H4 (cell line): ENCODE data around the gene SPAM1. TPM values are rescaled to one million over a fixed set of nuclear protein-coding genes. Genes with fewer than 3 reads are reported as not detected.
"Not testable (repeated sequence)": the region's sequence is repeated elsewhere in the genome, so short reads cannot be mapped to it uniquely, and the experiment has no call there.

Source experiments
- DNase-seq: peaks from one replicate; pipeline ENCODE4 v3.0.0-alpha.2; 2015; ENCODE audit warnings: low spot score
- total RNA-seq: library from RNA; depleted of rRNA; stranded (reverse); fragments of >200 nt; shearing (Covaris generic); gene quantifications from 2 replicates; pipeline ENCODE4 v1.2.3, GENCODE V29; 2014; rRNA removed

SPAM1 gene, protein sequence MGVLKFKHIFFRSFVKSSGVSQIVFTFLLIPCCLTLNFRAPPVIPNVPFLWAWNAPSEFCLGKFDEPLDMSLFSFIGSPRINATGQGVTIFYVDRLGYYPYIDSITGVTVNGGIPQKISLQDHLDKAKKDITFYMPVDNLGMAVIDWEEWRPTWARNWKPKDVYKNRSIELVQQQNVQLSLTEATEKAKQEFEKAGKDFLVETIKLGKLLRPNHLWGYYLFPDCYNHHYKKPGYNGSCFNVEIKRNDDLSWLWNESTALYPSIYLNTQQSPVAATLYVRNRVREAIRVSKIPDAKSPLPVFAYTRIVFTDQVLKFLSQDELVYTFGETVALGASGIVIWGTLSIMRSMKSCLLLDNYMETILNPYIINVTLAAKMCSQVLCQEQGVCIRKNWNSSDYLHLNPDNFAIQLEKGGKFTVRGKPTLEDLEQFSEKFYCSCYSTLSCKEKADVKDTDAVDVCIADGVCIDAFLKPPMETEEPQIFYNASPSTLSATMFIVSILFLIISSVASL
- not detected in 2 replicates for total RNA-seq

DNA sequence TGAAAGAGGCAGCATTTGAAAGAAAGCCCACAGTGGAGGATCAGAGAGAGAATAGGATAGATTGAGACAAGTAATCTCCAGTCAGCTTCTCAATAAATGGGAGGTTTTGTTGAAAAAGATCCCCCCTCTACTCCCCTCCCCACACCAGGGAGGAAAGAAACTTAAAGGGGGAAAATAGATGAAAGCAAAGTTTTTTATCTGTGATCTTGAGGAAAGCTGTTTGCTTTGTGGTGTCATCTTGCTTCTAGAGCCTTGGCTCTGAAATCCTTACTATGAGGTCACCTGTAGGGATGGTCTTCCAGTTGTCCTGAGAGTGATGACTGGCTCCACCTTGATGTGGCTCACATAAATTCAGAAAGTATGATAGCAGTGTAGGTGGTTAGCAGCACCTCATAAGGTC is at the start of gene SPAM1:
Gene SPAM1 (plus strand): TSS at position 301 of the 400 bp plus-strand sequence. CDS start 28,330 bp downstream, outside the sequence.
- no peak for DNase-seq

DNA sequence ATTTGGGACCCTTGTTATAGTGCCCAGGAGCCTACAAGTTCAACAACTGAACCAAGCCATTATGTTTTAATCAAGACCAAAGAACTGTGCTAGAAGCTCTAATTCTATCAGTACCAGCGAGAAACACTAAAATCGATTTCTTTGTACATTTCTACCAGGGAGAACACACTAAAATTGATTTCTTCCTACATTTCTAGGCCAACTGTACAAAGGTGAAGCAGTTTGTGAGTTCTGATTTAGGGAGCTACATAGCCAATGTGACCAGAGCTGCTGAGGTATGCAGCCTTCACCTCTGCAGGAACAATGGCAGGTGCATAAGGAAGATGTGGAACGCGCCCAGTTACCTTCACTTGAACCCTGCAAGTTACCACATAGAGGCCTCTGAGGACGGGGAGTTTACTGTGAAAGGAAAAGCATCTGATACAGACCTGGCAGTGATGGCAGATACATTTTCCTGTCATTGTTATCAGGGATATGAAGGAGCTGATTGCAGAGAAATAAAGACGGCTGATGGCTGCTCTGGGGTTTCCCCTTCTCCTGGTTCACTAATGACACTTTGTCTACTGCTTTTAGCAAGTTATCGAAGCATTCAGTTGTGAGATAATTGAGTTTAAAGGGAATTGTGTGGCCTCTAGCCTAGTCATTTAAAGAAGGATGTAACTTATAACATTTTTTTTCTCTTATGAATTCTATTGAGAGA is 48.3 kb upstream of the SPAM1 start:
- no peak for DNase-seq

DNA sequence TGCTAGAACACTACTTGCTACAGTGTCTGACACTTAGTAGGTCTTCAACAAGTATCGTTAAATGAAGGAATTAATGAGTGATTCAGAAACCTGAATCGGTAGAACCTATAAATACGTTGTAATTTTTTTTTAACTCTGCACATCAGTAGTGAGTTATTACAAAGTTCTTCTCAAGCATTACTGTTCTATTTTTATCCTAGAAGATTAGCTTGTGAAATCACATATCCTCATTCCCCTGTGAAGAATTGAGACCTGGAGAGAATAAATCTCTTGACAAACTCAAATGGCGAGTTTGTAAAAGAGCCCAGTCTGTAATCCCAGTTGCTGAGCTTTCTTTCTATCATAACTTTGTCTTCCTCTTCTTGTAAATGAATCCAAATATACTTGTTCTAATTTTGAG is 45.4 kb upstream of the SPAM1 start:
- DNase-seq, result no peak

DNA sequence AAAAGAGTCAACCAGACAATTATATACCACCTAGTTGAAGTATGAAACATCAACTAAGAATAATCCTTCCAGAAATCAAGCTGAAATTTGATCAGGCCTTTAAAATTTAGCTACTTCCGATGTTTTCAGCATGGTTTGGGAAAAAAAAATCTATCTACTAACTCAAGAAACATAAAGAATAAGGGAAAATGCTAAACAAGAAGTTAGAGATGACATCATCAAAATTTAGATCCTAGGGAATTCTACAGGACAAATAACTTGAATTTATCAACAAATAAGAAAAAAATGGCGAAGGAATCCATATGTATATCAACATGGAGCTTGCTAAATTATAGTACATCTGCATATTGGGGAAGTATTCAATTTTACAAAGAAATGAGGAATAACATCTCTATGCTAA is 43.7 kb upstream of the SPAM1 start:
- DNase-seq, result no peak

DNA sequence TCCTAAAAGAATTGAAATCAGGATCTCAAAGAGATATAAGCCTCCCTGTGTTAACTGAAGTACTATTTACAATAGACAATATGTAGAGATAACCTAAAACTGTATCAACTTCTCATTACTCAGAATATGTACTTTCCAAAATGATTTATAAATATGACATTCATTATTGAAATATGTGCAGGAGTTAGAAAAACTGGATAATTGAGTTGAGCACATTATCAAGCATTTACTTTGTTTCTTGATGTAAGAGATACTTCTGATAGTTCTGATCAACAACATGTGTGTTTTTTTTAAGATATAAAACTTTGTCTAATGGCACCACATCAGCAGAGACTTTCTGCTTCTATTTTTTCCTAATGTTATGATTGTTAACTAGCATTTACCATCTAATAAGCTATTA is 41.9 kb upstream of the SPAM1 start:
- DNase-seq, result no peak

DNA sequence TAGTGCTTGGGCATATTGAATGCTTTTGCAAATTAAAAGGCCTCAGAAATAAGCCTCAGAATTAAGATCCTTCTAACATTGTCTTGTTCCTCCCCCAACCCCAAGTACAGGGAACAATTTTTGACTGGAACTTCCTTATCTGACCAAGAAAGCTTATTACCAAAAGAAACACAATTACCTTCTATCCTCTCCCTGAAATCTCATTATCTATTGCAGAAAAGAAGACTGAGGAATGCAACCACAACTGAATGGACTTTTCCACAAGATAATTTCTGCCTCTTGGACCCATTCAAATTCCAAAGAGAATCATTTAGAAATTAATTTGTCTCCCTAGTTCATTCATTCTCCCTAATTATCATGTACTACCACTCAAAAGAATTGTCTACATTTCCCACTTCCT is 36.8 kb upstream of the SPAM1 start:
- DNase-seq, result no peak

DNA sequence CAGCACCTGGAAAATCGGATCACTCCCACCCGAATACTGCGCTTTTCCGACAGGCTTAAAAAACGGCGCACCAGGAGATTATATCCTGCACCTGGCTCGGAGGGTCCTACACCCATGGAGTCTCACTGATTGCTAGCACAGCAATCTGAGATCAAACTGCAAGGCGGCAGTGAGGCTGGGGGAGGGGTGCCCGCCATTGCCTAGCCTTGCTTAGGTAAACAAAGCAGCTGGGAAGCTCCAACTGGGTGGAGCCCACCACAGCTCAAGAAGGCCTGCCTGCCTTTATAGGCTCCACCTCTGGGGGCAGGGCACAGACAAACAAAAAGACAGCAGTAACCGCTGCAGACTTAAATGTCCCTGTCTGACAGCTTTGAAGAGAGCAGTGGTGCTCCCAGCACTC is 30.3 kb upstream of the SPAM1 start:
- DNase-seq, result not testable (repeated sequence)

DNA sequence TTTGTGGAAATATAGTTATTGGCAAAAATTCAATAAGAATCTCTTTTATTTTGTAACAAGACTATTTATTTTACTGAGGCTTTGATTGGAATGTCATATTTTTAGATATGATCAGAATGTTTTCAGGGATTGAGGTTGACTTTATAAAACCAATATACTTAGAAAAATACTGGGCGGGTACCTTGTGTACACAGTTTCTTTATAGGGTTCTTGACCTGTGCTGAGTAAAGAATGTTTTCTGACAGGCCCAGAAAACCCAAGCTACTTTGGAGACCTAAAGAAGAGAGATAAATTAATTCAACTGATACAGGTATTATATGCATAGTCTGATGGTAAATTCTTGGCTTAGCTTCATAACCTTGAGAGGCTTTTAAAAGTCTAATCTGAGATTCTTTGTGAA is 23.9 kb upstream of the SPAM1 start:
- DNase-seq, result no peak

DNA sequence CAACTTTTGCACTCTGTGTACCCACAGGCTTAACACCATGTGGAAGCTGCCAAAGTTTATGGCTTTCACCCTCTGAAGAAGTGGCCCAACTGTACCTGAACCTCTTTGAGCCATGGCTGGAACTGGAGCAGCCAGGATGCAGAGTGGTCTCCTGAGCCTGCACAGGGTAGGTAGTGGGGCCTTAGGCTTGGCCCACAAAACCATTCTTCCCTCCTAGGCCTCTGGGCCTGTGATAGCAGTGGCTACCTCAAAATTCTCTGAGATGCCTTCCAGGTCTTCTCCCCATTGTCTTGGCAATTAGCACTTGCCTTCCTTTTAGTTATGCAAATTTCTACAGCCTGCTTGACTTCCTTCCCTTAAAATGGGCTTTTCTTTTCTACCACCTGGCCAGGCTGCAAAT is 19.3 kb upstream of the SPAM1 start:
- DNase-seq, result no peak

DNA sequence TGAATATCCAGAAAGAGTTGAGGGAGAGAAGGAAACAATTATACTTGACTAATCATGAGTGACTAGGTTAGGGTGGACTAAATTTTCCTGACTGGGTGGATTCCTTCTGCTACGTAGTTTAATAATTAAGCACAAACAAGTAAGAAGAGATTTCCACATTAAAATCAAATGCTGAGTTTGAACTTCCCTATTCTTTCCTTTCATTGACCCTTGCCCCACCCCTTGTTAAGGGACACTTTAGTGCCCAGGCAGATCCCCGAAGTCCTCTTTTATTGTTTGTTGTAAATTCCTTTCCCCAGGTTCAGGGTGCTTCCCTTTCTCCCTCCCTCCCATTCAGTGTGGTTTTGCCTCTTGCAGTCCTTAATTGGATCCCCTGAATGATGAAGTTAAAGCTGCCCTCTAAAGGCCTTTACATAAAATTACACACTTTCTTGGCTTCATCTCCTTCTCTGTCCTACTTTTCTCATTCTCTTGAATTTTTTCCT is 8.8 kb upstream of the SPAM1 start:
- peak; percentile 58 for DNase-seq

DNA sequence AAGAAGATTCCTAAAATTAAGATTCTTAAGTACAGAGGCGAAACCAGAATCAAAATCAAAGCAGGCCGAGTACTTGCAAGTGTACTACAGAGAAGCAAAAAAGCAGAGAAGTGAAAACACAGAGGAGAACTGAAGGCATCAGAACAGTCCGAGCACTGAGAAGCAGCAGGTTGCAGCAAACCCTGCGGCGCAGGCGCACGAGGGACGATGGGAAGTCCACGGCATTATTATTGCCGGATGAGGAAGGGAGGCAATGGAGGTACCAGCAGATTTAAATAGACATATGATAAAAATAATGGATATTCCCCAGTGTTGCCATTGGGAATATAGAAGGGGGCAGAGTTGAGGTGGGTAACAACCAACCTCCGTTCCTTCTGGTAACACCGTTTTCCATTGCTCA is 7.2 kb upstream of the SPAM1 start:
- DNase-seq, result no peak

DNA sequence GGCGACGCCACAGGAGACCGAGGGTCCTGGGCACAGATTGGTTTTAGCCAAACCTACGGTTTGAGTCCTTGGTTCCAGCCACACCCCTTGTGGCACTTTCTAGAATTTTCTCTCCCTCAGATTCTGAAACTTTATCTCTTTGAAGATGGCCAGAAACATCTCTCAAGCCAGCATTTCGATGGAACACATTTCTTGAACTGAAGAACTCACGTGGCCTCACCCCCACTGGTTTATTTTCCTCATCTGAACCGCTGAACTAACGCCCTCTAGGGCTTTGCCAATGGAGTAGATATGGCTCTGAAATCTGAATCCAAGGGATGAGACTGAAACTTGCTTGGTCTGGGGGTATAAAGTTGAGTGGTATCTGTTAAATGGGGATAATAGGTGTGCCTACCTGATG is 6.7 kb upstream of the SPAM1 start:
- DNase-seq, result no peak

DNA sequence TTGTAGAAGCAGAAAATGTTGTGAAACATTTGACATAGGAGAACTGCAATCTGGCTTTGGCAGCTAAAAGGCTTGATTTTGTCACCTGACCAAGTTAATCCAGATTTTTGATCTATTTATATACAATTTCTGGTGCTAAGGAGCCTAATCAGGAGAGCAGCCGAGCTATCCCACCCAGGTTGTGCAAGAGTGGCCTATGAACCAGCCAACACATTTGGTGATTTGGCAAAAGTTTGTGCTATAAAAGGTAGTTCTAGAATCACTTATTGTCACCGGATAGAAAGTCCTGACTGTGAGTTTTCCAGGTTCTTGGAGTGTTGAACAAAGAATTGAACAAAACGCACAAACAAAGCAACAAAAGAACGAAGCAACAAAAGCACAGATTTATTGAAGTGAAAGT is 1.4 kb upstream of the SPAM1 start:
- no peak for DNase-seq

DNA sequence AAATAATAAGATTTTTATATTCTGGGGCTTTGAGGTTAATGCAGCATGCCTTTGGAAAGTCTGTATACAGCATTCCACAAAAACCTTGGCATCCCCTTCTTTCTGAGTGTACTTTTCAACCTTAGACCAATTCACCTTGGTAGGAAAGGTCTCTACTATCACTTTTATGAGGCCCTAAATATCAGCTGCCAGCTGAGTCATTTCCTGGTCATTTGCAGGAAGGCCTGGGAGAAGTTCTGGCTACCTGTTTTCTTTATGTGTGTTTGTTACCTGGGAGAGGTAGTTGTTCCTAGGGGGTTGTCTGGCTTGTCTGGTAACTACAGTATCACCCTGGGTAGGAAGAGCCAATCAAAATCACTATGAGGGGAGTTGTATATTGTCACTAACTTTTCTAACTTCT is 4.1 kb downstream of the SPAM1 start:
- DNase-seq, result no peak

DNA sequence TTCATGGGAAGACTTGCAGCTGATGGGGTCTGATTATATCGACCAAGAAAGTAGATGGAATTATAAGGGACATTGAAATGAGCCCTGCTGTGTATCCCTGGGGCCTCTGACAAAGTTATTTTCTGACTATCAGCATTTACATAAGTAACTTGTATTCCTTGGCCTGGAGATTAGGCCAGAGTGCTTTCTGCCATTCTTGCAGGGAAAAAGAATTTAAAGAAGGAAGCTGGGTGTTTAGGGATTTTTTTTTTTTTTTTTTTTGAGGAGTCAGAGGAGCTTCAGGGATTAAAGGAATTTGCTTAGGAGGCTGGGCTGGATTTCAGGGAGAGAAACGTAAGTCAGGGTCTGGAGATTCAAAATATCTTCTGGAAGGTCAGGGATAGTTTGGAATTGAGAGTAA is 4.6 kb downstream of the SPAM1 start:
- DNase-seq, result no peak

DNA sequence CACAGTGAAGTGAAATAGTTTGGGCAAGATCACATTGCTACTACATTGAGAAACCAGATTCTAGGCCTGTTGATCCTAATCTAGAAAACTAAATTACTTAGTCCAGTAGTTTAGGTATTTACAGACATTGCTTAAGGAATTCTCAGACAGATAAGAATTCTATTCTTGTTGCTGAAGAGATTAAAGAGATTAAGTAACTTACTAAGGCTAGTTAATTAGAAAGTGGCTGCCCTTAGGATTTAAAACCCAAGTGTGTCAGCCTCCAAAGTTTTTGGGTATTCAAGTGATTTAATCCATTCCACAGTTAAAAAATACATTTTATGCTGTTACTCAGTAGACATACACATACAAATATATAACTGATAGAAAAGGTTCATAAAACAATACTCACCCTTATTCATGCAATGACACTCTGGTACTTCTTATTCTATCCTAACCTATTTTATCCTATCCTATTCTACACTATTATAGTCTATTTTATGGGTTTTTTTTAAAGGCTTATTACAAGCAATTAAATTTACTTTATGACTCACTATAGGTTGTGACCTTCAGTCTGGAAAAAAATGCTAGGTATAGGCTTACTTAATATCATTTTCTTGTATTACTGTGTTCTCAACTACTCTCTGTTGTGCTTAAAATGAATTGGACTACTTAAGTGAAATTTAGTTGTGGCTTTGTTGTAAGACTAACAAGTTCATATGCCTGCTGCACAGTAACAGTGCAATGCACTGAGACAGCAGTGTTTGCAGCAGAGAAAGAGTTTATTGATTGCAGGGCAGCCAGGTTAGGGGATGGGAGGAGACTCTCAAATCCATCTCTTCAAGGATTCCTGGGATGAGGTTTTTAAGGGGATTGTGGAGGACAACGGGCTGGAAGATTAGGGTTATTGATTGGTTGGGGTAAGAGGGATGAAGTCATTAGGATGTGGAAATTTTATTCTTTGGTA is 10.7 kb downstream of the SPAM1 start:
- no peak for DNase-seq

DNA sequence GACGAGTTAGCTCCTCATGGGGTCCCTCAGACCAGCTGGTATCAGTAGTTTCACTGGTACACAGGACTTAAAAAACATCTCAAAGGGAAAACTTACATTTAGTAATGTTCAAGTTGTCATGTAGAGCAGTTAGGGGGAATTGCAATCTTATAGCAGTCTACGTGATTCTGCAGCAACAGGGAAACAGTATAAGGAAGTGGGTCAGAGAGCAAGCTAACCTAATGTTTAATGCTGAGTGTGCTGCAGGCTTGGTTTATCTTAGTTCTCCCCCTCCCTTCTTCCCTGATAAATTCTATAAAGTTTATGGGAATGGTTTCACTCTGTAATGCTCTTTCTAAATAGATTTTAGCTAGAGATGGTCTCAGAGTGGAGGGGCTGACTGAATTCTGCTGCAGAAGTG is 11.3 kb downstream of the SPAM1 start:
- DNase-seq, result no peak

DNA sequence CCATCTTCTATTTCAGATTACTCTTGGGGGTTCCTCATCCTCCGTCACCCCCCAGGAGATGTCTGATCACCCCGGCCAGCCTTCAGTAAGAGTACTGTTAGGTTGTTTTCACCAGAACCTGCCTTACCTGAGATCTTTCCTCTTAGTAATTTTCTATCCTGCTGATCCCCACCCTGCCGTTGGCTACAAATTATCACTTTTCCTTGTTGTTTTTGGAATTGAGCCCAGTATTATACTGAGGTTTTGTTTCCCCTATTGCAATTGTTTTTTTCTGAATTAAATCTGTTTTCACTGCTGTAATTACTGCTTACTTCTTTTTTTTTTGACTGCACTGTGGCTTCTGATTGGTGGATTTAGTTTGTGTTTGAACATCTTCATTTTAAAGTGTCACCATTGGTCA is 14.7 kb downstream of the SPAM1 start:
- no peak for DNase-seq

DNA sequence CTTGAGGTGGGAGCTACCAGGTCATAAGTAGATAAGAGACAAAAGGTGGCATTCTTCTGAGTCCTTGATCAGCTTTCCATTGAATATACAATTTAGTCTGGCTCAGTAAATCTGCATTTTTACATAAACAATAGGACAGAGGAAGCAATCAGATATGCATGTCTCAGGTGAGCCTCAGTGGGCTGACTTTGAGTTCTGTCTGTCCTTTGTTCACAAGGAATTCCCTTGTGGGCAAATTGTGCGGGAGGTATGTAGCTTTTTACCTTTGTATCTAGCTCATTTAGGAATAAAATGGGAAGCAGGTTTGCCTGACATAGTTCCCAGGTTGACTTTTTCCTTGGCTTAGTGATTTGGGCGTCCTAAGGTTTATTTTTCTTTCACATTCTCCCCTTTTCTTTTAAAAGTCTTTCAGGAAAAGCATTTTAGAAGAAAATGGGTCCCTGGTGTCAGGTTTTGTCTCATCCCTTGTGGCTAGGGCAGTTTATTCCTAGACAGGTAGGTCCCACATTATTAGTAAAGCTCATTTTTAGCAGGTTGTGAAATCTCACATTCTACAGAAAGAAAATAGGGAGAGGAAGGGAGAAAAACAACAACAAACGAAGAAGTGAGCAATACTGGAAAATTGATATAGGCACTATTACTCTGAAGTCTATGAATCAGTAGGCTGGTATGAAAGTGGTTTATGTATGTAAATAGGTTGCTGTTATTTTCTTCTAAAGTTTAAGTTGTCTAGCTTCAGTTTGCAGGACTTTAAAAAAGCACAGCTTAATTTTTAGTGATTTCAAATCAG is 16.5 kb downstream of the SPAM1 start:
- no peak for DNase-seq

DNA sequence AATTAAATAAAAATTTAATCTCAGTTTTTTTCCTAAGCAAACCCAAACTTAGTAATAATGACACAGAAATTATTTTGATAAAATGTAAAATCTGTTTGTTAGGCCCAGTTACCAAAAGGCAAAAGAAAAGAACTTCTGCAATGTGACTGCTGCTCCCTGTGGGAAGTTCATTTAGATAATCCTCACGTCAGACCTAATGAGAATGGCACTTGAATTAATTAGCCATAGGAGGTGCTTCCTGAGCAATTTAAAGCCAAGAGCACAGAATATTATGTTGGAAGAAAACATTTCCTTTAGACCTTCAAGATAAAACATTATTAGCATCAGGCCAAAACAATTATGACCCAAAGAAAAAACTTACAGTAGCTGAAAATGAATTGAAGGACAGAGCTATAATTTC is 19.4 kb downstream of the SPAM1 start:
- no peak for DNase-seq

DNA sequence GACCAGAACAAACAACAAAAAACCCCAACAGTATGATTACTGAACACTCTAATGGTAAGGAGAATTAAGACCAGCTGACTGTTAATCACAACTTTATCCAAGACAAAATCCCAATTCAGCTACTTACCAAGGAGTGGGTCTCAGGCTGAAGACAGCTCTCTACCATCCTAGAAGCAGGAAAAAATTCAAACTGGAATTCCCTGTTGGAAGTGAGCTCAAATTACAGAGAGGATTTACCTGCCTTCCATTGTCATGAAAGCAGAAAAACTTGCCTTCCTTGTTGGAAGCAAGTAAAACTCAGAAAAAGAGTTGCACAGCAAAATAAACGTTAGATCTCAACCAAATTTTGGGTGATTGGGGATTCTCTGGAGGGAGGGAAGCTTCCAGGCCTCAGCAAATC is 20.9 kb downstream of the SPAM1 start:
- DNase-seq, result no peak
